ENCODE results near the gene SERHL2.
"Not testable (repeated sequence)": the region's sequence is repeated elsewhere in the genome, so short reads cannot be mapped to it uniquely, and the experiment has no call there.

Gene SERHL2

DNA sequence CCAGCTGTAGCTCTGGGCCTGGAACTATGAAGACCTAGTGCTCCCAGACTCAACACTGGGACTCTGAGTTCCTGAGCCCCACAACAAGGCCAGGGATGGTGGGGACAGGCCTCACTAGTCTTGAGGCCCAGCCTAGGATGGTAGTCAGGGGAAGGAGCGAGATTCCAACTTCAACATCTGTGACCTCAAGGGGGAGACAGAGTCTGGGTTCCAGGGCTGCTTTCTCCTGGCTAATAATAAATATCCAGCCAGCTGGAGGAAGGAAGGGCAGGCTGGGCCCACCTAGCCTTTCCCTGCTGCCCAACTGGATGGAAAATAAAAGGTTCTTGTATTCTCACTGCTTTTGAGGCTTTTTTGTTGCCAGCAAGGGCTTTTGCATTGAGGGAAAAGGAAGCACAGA is 20.3 kb downstream of the SERHL2 start:
- DNase-seq (ENCODE audit: low read depth); H3K4me3 ChIP-seq (ENCODE audit: low read length): not testable (repeated sequence)

DNA sequence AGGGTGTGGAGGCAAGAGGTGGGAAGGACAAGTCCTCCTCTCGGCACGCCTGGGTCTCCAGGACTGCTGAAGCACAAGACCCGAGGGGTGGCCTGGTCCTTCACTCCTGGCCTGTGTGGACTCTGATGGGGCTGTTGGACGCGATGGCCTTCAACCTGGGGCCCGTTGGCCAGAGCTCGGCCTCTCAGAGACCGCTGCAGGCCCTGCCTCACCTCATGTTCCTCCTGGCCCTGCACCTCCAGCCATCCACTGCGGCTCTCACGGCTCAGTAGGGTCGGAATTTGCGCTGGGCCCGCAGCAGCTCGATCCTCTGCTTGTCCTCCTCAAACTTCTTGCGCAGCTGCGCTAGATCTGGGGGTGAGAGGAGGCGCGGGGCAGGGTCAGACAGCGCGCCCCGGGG is 20.7 kb downstream of the SERHL2 start:
- not testable (repeated sequence) for DNase-seq (ENCODE audit: low read depth); H3K4me3 ChIP-seq (ENCODE audit: low read length)

DNA sequence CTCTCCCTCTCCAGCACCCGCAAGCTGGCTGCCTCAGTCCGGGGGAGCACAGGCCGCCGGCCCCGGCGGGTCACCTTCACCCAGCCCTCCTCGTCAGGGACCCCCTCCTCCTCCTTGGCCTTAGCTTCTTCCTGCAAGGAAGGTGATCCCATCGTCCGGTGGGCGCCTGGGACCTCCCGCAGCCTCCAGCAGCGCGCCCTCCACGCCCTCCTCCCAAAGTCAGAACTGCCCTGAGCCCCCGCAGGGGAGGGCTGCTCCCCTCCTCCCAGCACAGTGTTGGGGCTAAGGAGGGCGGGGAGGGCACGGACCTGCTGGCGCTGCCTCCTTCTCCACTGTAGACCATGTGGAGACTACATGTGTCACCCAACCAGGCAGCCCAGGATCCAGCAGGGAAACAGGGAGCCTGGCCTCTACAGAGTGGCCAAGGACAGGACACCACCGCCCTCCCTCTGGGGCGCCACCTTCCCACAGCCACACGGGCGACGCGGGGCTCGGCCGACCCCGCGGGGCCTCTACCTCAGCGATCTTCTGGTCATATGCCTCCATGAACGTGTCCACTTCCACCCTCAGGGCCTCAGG is 22.3 kb downstream of the SERHL2 start:
- not testable (repeated sequence) for DNase-seq (ENCODE audit: low read depth)

DNA sequence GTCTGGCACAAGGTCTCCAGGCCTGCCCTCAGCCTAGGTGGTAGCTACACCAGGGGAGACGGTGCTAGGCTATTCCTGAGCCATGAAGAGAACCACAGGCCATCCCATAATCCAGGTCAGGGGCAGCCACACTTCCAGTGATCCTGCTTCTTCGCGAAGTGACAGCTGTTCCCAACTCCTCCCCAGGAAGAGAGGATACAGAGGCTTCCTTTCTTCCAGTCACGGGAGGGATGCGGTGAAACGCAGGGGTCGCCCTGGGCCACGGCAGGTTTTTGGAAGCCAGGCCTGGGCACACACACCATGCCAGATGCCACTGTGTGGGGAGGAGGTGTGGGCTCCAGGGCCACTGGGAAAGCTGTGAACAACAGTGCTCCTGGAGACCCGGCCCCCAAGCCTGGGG is 23.4 kb downstream of the SERHL2 start:
- not testable (repeated sequence) for H3K4me3 ChIP-seq (ENCODE audit: low read length); DNase-seq (ENCODE audit: low read depth)

More for the DNA sequence above, 22.3 kb downstream of the SERHL2 start:
- not testable (repeated sequence) for H3K4me3 ChIP-seq (ENCODE audit: low read length)

DNA sequence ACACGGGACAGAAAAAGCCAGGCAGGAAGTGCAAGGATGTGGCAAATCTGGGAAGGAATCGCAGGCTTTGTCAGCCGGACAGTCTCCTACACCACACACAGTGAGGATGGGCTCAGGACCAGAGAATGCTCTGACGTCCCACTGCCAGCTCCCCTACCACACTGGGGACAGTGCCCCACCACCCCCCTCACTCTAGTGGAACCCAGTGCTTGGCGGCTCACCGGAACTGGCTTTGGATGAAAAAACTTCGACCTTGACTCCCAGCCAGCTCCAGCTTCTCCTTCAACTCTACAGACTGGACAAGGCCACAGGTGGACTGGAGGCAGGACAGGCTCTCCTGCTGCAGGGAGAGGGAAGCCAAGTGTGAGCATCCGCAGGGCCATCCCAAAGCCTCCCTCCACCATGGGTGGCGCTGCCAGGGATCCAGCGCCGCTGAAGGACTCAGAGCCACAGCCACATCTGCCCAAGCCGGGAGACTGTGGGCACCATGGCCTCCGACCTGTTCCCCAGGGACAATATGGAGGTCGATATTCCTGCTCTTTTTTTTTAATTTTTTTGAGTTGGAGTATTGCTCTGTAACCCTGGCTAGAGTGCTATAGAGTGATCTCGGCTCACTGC is 24.0 kb downstream of the SERHL2 start:
- no peak for DNase-seq (ENCODE audit: low read depth)
- H3K4me3 ChIP-seq (ENCODE audit: low read length) = no peak overlapping the region
- TF ChIP-seq, protein P1, sequence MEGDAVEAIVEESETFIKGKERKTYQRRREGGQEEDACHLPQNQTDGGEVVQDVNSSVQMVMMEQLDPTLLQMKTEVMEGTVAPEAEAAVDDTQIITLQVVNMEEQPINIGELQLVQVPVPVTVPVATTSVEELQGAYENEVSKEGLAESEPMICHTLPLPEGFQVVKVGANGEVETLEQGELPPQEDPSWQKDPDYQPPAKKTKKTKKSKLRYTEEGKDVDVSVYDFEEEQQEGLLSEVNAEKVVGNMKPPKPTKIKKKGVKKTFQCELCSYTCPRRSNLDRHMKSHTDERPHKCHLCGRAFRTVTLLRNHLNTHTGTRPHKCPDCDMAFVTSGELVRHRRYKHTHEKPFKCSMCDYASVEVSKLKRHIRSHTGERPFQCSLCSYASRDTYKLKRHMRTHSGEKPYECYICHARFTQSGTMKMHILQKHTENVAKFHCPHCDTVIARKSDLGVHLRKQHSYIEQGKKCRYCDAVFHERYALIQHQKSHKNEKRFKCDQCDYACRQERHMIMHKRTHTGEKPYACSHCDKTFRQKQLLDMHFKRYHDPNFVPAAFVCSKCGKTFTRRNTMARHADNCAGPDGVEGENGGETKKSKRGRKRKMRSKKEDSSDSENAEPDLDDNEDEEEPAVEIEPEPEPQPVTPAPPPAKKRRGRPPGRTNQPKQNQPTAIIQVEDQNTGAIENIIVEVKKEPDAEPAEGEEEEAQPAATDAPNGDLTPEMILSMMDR (conservative IDR thresholded peaks at IDR 0.05; ENCODE audit: low read depth, low read length) = no peak

DNA sequence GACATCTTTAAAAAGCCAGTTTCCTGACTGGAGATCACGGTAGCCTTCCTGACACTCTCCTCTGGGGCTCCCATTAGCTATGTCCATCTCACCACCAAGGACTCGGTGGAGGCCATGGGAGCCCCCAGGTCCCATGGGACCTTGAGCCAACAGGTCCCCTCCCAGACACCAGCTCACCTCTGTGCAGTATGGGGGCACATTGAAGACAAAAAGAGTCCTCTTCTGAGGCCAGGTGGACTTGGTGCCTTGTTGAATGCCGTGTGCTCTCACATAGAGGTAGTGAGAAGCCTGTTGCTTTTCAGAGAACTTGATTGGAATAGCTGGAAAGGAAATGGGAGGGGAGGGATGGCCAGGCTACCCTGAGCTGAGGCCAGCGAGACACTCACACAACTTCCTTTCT is 26.3 kb downstream of the SERHL2 start:
- H3K4me3 ChIP-seq (ENCODE audit: low read length); DNase-seq (ENCODE audit: low read depth): not testable (repeated sequence)

DNA sequence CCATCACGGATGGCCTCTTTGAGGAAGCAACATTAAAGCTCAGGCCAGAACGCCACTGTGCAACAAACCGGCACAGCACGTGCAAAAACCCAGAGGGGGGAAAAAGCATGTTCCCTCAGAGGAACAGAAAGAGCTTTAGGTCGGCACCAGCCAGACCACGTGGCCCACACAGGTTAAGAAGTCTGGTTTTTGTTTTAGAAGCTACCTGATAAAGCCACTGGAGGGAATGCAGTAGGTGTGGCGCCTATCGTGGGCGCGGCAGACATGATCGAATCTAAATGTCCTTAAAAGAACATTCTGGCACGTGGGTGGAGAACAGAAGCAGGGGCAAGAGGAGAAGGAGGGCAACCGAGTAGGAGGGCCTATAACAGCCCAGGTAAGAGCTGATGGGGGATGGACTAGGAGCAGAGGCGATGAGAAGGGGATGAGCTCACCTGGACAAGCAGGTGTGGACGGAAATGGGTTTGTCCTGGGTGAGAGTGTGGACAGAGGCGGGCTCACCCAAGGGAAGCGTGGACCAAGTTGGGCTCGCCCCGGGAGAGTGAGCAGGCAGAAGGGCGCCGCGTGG is 27.5 kb downstream of the SERHL2 start:
- not testable (repeated sequence) for DNase-seq (ENCODE audit: low read depth)

DNA sequence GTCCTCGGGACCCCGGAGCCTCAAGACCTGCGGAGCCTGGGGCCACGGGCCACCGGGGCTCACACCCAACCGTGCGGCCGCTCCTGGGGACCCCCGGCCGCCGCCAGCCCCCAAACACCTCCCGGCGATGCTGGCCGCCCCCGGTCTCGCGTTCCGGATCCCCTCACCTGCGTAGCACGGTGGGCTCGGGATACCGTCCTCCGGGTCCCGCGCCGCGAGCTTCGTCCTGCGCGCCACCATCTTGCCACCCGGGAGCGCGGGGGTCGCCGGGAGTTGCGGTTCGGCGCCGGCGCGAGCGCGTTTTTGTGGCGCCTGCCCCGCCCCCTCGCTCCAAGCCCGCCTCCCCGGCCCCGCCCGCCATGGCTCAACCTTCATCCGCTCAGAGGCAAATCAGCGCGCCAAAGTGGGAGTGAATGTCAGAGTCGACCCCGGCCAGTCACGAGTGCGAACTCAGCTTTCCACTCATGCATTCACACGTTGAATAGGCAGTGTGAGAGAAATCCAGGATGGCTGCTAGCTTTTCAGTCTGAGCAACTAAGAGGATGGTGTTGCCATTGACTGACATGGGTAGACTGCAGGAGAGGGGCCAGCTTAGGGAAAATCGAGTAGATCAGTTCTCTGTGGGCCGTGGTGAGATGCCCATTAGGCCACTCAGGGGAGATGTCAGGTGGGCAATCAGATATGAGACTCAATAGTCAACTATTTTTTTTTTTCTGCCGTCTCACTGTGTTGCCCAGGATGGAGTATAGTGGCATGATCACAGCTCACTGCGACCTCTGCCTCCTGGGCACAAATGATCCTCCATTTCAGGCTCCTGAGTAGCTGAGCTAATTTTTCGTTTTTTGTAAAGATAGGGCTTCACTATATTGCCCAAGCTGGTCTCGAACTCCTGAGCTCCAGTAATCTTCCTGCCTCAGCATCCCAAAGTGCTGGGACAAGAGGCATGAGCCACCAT is 28.3 kb downstream of the SERHL2 start:
- TF ChIP-seq, protein P1 (conservative IDR thresholded peaks at IDR 0.05; ENCODE audit: low read depth, low read length) = no peak
- H3K4me3 ChIP-seq (ENCODE audit: low read length) = peak overlapping the region; percentile 59
- DNase-seq (ENCODE audit: low read depth) = peak; percentile 19

More for the DNA sequence above, 27.5 kb downstream of the SERHL2 start:
- peak overlapping the region; percentile 59 for H3K4me3 ChIP-seq (ENCODE audit: low read length)

DNA sequence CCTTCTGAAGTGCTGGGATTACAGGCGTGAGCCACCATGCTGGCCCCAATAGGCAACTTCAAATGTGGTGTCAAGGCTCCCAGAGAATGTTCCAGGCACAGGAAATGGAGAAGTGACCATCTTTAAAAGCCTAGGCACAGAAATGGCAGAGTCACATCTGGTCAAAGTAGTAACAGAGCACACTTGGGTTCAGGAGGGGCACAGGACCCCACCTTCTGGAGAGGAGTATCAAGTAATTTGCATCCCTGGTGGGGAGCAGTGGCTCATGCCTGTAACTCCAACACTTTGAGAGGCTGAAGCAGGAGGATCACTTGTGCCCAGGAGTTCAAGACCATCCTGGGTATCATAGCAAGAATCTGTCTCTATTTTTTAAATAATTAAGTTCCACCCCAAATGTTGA is 29.2 kb downstream of the SERHL2 start:
- no peak overlapping the region for H3K4me3 ChIP-seq (ENCODE audit: low read length)
- DNase-seq (ENCODE audit: low read depth) = no peak
- TF ChIP-seq, protein P1 (conservative IDR thresholded peaks at IDR 0.05; ENCODE audit: low read depth, low read length) = no peak

DNA sequence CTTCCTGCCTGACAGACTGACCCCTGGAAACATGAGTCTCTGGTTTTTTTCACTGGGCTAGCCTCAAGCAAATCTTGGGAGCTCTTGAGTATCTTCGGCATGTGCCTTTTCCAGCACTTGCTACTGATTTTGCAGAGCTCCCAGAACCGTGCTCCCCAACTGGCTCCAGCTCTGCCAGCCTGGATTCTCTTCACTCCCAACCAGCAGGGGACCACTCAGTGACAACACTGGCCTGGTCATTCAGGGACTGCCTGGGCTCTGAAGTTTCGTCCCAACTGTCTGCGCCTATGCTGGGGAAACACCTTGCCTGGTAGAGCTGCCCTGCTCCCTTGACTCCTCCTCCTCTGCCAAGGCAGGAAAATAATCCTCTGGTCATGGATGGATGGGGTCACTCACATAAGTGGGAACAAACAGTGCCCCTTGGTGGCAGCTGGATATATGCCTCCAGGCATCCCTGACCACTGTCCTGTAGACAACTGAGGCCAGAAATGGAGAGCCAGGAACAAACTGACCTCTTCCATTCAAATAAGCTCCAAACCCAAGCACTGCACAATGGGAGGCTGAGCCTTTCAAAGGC is 30.7 kb downstream of the SERHL2 start:
- H3K4me3 ChIP-seq (ENCODE audit: low read length) = no peak overlapping the region
- no peak for DNase-seq (ENCODE audit: low read depth)
- TF ChIP-seq, protein P1 (conservative IDR thresholded peaks at IDR 0.05; ENCODE audit: low read depth, low read length) = no peak

All from retinal pigment epithelial cell (primary cell).